Tibial nerve (tissue), 4 donors: ENCODE data around the gene TRIM29. TPM values are rescaled to one million over a fixed set of nuclear protein-coding genes. Genes with fewer than 3 reads are reported as not detected.
A peak's percentile ranks its signal among the peaks of the same experiment; 100 is the strongest.

Source experiments
- DNase-seq, 2 donors: peaks; one replicate each; pipeline ENCODE4 v3.0.0-alpha.2; 2019; ENCODE audit warnings: low spot score in 2 of 2
- H3K27ac ChIP-seq, 4 donors: fragments of 200-600 bp; sonication (generic) in 3 of 4; one replicate each; pipeline ENCODE4 v1.5.1; 2017 to 2019; ENCODE audit warnings: mild to moderate bottlenecking in 1 of 4
- H3K27me3 ChIP-seq, 2 donors: fragments of 200-600 bp; sonication (generic) in 1 of 2; one replicate each; pipeline versions ENCODE4 v1.5.1 to v1.6.0; 2017 to 2019
- H3K36me3 ChIP-seq, 3 donors: fragments of 200-600 bp; sonication (generic); one replicate each; pipeline ENCODE4 v1.5.1; 2018 to 2019
- H3K4me1 ChIP-seq, 4 donors: fragments of 200-600 bp; sonication (generic) in 3 of 4; one replicate each; pipeline ENCODE4 v1.5.1; 2017 to 2019
- H3K4me3 ChIP-seq, 4 donors: fragments of 200-600 bp; sonication (generic) in 3 of 4; one replicate each; pipeline ENCODE4 v1.5.1; 2017 to 2019; ENCODE audit warnings: mild to moderate bottlenecking in 1 of 4, moderate library complexity in 1 of 4
- H3K9me3 ChIP-seq, 4 donors: fragments of 200-600 bp; sonication (generic) in 3 of 4; one replicate each; pipeline ENCODE4 v1.5.1; 2017 to 2019
- CTCF ChIP-seq, 5 experiments: fragments of 200-600 bp in 3 of 5; fragments of 450-650 bp in 2 of 5; sonication (generic) in 3 of 5; IDR thresholded peaks; one replicate each; pipeline ENCODE4 v1.5.1; 2016 to 2019; ENCODE audit warnings: antibody characterized with exemption in 5 of 5, mild to moderate bottlenecking in 3 of 5, moderate library complexity in 2 of 5
- EP300 ChIP-seq, 2 donors: sonication (generic); formaldehyde crosslinking; IDR thresholded peaks; one replicate each; pipeline ENCODE4 v1.6.1; 2017; ENCODE audit warnings: antibody characterized with exemption in 2 of 2, mild to moderate bottlenecking in 1 of 2
- POLR2A ChIP-seq, 2 donors: fragments of 450-650 bp; IDR thresholded peaks; one replicate each; pipeline ENCODE4 v1.6.1; 2017; ENCODE audit warnings: antibody characterized with exemption in 2 of 2, mild to moderate bottlenecking in 2 of 2, moderate library complexity in 2 of 2
- WGBS, 2 donors: methylation state at CpG; one replicate each; pipeline ENCODE4 v1.1.5; 2018; 5-methylcytosine and 5-hydroxymethylcytosine counted together
- total RNA-seq, 4 donors: library from RNA; depleted of rRNA; stranded (reverse); fragments of >200 nt; gene quantifications; one replicate each; pipeline ENCODE4 v1.1.0, GENCODE V29; 2016

The TRIM29 gene
- total RNA-seq, 4 donors from 2014 or later, result 2.4 to 64.9 (median 40.7) TPM

GRCh38 chr11:120184946-120185705, 47.2 kb upstream of the TRIM29 start:
- TF ChIP-seq EP300 (IDR thresholded peaks at IDR 0.05), result peak in 1 of 2 donors; percentile 44
- TF ChIP-seq CTCF (IDR thresholded peaks at IDR 0.05), result peak in 1 of 5 experiments; percentile 10
- TF ChIP-seq POLR2A (IDR thresholded peaks at IDR 0.05), result no peak
- Histone ChIP-seq H3K27ac (peak overlapping the region; percentile 47 to 89 (median 86)), H3K4me3 (peak overlapping the region in 1 of 4 donors; percentile 20), H3K36me3 (no peaks in the 10 kb centered on the region), H3K9me3 (no peaks in the 10 kb centered on the region), H3K4me1 (peaks cover 0 to 90% (median 64%) of the 10 kb centered on the region in 4 donors), H3K27me3 (no peaks in the 10 kb centered on the region)
- WGBS, 2 donors, result 27 to 32% methylated on average over 6 to 7 of the region's 7 CpGs
- peak; percentile 69 to 85 for DNase-seq

- Histone ChIP-seq H3K27me3 (no peaks in the 10 kb centered on the region), H3K9me3 (no peaks in the 10 kb centered on the region), H3K36me3 (no peaks in the 10 kb centered on the region), H3K4me1 (peaks cover 0 to 97% (median 70%) of the 10 kb centered on the region in 4 donors), H3K27ac (peak overlapping the region; percentile 51 to 89 (median 86)), H3K4me3 (peak overlapping the region in 1 of 4 donors; percentile 20)
- peak; percentile 55 to 70 for DNase-seq
- WGBS, 2 donors, result 21 to 36% methylated on average over 11 of the region's 11 CpGs
- peak in 1 of 2 donors; percentile 58 for TF ChIP-seq EP300 (IDR thresholded peaks at IDR 0.05)
- TF ChIP-seq POLR2A (IDR thresholded peaks at IDR 0.05), result no peak
- TF ChIP-seq CTCF (IDR thresholded peaks at IDR 0.05), result no peak
These were observed 46.5 kb upstream of the TRIM29 start for GRCh38 chr11:120184371-120184945.

- TF ChIP-seq POLR2A (IDR thresholded peaks at IDR 0.05), result no peak
- TF ChIP-seq EP300 (IDR thresholded peaks at IDR 0.05), result no peak
- no peak for TF ChIP-seq CTCF (IDR thresholded peaks at IDR 0.05)
- peak overlapping the region; percentile 51 to 89 (median 86) for H3K27ac ChIP-seq
- H3K9me3 ChIP-seq, result no peaks in the 10 kb centered on the region
- peaks cover 0 to 99% (median 76%) of the 10 kb centered on the region in 4 donors for H3K4me1 ChIP-seq
- no peaks in the 10 kb centered on the region for H3K27me3 ChIP-seq
- WGBS, 2 donors, result 70 to 72% methylated on average over 7 of the region's 7 CpGs
- no peak for DNase-seq
- H3K4me3 ChIP-seq, result peak overlapping the region in 1 of 4 donors; percentile 20
- H3K36me3 ChIP-seq, result no peaks in the 10 kb centered on the region
These were observed 45.8 kb upstream of the TRIM29 start for GRCh38 chr11:120183701-120184141.

GRCh38 chr11:120182790-120183491, 45.0 kb upstream of the TRIM29 start:
- DNase-seq, result peak in 1 of 2 donors; percentile 36
- no peak overlapping the region for H3K4me3 ChIP-seq
- H3K4me1 ChIP-seq, result peaks cover 0 to 99% (median 84%) of the 10 kb centered on the region in 4 donors
- peak overlapping the region; percentile 7 to 89 (median 86) for H3K27ac ChIP-seq
- no peaks in the 10 kb centered on the region for H3K27me3 ChIP-seq
- 65 to 74% methylated on average over 5 of the region's 5 CpGs for WGBS, 2 donors
- TF ChIP-seq CTCF (IDR thresholded peaks at IDR 0.05), result peak in 4 of 5 experiments; percentile 11 to 35 (median 27)
- TF ChIP-seq EP300 (IDR thresholded peaks at IDR 0.05), result no peak
- H3K36me3 ChIP-seq, result no peaks in the 10 kb centered on the region
- H3K9me3 ChIP-seq, result no peaks in the 10 kb centered on the region
